Measurements from ENCODE around the gene ARHGAP22. TPM values are rescaled to one million over a fixed set of nuclear protein-coding genes. Genes with fewer than 3 reads are reported as not detected.

ARHGAP22 gene
- polyA plus RNA-seq, 1 of the 3 experiments (the other 2 are of a cell fraction): 12.4 TPM

- TF ChIP-seq REST (IDR thresholded peaks at IDR 0.05; ENCODE audit: low read depth, low read length): no peak
- TF ChIP-seq GATA2 (CRISPR knock-in tag; IDR thresholded peaks at IDR 0.05): no peak
- TF ChIP-seq USF2 (IDR thresholded peaks at IDR 0.05; ENCODE audit: borderline replicate concordance, low read depth, low read length): no peak
- no peak for TF ChIP-seq FOSL2 (IDR thresholded peaks at IDR 0.05; ENCODE audit: borderline replicate concordance, low read depth)
- no peak for TF ChIP-seq RFX5 (IDR thresholded peaks at IDR 0.05; ENCODE audit: low read length)
Measured at GRCh38 chr10:48636231-48636630, 31.4 kb upstream of the ARHGAP22 start (continued).

- ChIA-PET CTCF (interaction anchor here (1.1 to 5.3 kb wide), 4 partner anchors 21 to 84 kb away, joined by 3 to 35 read pairs (median 4); no protein-coding TSS in a partner anchor), POLR2A (no interaction called here)
- WGBS (ENCODE audit: low lambda C conversion rate): 85% methylated on average over 6 of the region's 8 CpGs
- H3K9ac ChIP-seq: no peak overlapping the region
- TF ChIP-seq RAD21 (IDR thresholded peaks at IDR 0.05; ENCODE audit: low read length) (no peak), JUND (IDR thresholded peaks at IDR 0.05) (no peak), GATA2 (CRISPR knock-in tag; IDR thresholded peaks at IDR 0.05) (no peak), TCF12 (IDR thresholded peaks at IDR 0.05) (no peak), RXRA (IDR thresholded peaks at IDR 0.05; ENCODE audit: borderline replicate concordance, low read depth) (no peak), GABPA (IDR thresholded peaks at IDR 0.05; ENCODE audit: low read depth) (no peak), CTCF (IDR thresholded peaks at IDR 0.05) (no peak), ELF1 (IDR thresholded peaks at IDR 0.05) (no peak), EP300 (IDR thresholded peaks at IDR 0.05; ENCODE audit: borderline replicate concordance in 1 of 2, low read depth in 1 of 2, low read length in 1 of 2) (no peak), TEAD4 (IDR thresholded peaks at IDR 0.05; ENCODE audit: borderline replicate concordance, insufficient read depth) (no peak)
- H3K4me2 ChIP-seq: no peak overlapping the region
- no peak overlapping the region for H3K4me3 ChIP-seq (ENCODE audit: low read depth in 2 of 2, low read length in 1 of 2)
- no peaks in the 10 kb centered on the region for H3K36me3 ChIP-seq (replicated peaks in 1 of 2; ENCODE audit: control insufficient read depth in 1 of 2, insufficient read depth in 2 of 2, low read length in 1 of 2)
- H3K27me3 ChIP-seq (ENCODE audit: insufficient read depth): no peaks in the 10 kb centered on the region
- H2AFZ ChIP-seq (ENCODE audit: low read depth): no peak overlapping the region
- peaks cover 4% of the 10 kb centered on the region; the same call in 1 of the 2 replicates for H3K9me3 ChIP-seq
- H3K4me1 ChIP-seq (ENCODE audit: control insufficient read depth in 1 of 2, insufficient read depth in 2 of 2, low read depth in 1 of 2, low read length in 1 of 2): peaks cover 0 to 7% of the 10 kb centered on the region in 2 experiments; a peak in 1 of 4 replicates
- no peak for DNase-seq
- no peaks in the 10 kb centered on the region for H3F3A ChIP-seq (replicated peaks; ENCODE audit: insufficient read depth)
- H3K9me2 ChIP-seq: no peaks in the 10 kb centered on the region
- no peak overlapping the region for H3K27ac ChIP-seq (ENCODE audit: low read depth in 2 of 2, low read length in 1 of 2)
- H3K79me2 ChIP-seq (ENCODE audit: insufficient read depth): peaks cover 12% of the 10 kb centered on the region; the same call in 1 of the 2 replicates
- H4K20me1 ChIP-seq (ENCODE audit: insufficient read depth): no peaks in the 10 kb centered on the region
Measured at GRCh38 chr10:48634984-48635557, 30.2 kb upstream of the ARHGAP22 start.
